HepG2 (cell line): Measurements from ENCODE around the gene TBC1D1. TPM values are rescaled to one million over a fixed set of nuclear protein-coding genes. Genes with fewer than 3 reads are reported as not detected.

Source experiments
- ATF2 ChIP-seq: sonication (generic); formaldehyde crosslinking; IDR thresholded peaks from 2 replicates; pipeline ENCODE4 v1.4.0; 2020; ENCODE audit warnings: missing genetic modification reagents
- ATF5 ChIP-seq: sonication (generic); formaldehyde crosslinking; IDR thresholded peaks from 2 replicates; pipeline ENCODE4 v1.4.0; 2020; ENCODE audit warnings: mild to moderate bottlenecking, low read depth, missing genetic modification reagents
- CENPT ChIP-seq: sonication (generic); formaldehyde crosslinking; IDR thresholded peaks from 2 replicates; pipeline ENCODE4 v1.8.0; 2022; ENCODE audit warnings: low read depth, mild to moderate bottlenecking, moderate library complexity, missing genetic modification reagents
- CREBL2 ChIP-seq: sonication (generic); formaldehyde crosslinking; IDR thresholded peaks from 2 replicates; pipeline ENCODE4 v1.8.1; 2023; ENCODE audit warnings: missing genetic modification reagents, mild to moderate bottlenecking, borderline replicate concordance
- CTCF ChIP-seq: sonication (generic); formaldehyde crosslinking; IDR thresholded peaks from 2 replicates; pipeline ENCODE4 v1.5.0; 2020; ENCODE audit warnings: mild to moderate bottlenecking, missing genetic modification reagents, moderate library complexity
- ELF3 ChIP-seq: IDR thresholded peaks from 2 replicates; pipeline ENCODE4 v1.6.1; 2016; ENCODE audit warnings: missing genetic modification reagents, missing compliant biosample characterization
- EP300 ChIP-seq, 3 experiments: sonication (generic) in 1 of 3; formaldehyde crosslinking in 1 of 3; IDR thresholded peaks; 2 replicates each; pipeline versions ENCODE4 v1.5.1 to v1.6.1; 2011 to 2020; ENCODE audit warnings: low read depth in 2 of 3, low read length in 2 of 3, borderline replicate concordance in 1 of 3, improper control_type of control experiment in 1 of 3, mild to moderate bottlenecking in 1 of 3, missing genetic modification reagents in 1 of 3, moderate library complexity in 1 of 3
- FOXK1 ChIP-seq: sonication (generic); formaldehyde crosslinking; IDR thresholded peaks from 2 replicates; pipeline ENCODE4 v1.4.0; 2020; ENCODE audit warnings: low read depth, missing genetic modification reagents, borderline replicate concordance
- GPBP1L1 ChIP-seq: sonication (generic); formaldehyde crosslinking; IDR thresholded peaks from 2 replicates; pipeline ENCODE4 v1.5.0; 2020; ENCODE audit warnings: mild to moderate bottlenecking, missing genetic modification reagents
- MLLT10 ChIP-seq: sonication (generic); formaldehyde crosslinking; IDR thresholded peaks from 2 replicates; pipeline ENCODE4 v1.4.0; 2020; ENCODE audit warnings: missing genetic modification reagents
- NR2C2 ChIP-seq: sonication (generic); formaldehyde crosslinking; IDR thresholded peaks from 2 replicates; pipeline ENCODE4 v1.4.0; 2020; ENCODE audit warnings: missing genetic modification reagents, mild to moderate bottlenecking, moderate library complexity, borderline replicate concordance
- PAX8 ChIP-seq: sonication (generic); formaldehyde crosslinking; IDR thresholded peaks from 2 replicates; pipeline ENCODE4 v1.8.0; 2022; ENCODE audit warnings: mild to moderate bottlenecking, missing genetic modification reagents, borderline replicate concordance
- ZFP36L1 ChIP-seq: sonication (generic); formaldehyde crosslinking; IDR thresholded peaks from 2 replicates; pipeline ENCODE4 v1.8.0; 2022; ENCODE audit warnings: mild to moderate bottlenecking, missing genetic modification reagents, moderate library complexity
- ZNF331 ChIP-seq: sonication (generic); formaldehyde crosslinking; IDR thresholded peaks from 2 replicates; pipeline ENCODE4 v1.4.0; 2020; ENCODE audit warnings: missing genetic modification reagents
- ZNF574 ChIP-seq: sonication (generic); formaldehyde crosslinking; IDR thresholded peaks from 2 replicates; pipeline ENCODE4 v1.4.0; 2020; ENCODE audit warnings: missing genetic modification reagents
- ZNF75D ChIP-seq: sonication (generic); formaldehyde crosslinking; IDR thresholded peaks from 2 replicates; pipeline ENCODE4 v1.8.1; 2023; ENCODE audit warnings: missing genetic modification reagents, mild to moderate bottlenecking, borderline replicate concordance
- ZNF776 ChIP-seq: sonication (generic); formaldehyde crosslinking; IDR thresholded peaks from 2 replicates; pipeline ENCODE4 v1.4.0; 2020; ENCODE audit warnings: mild to moderate bottlenecking, missing genetic modification reagents
- ZSCAN20 ChIP-seq: sonication (generic); formaldehyde crosslinking; IDR thresholded peaks from 2 replicates; pipeline ENCODE4 v1.4.0; 2020; ENCODE audit warnings: missing genetic modification reagents, mild to moderate bottlenecking, borderline replicate concordance
- polyA plus RNA-seq, 8 experiments: library from polyadenylated mRNA; depleted of rRNA in 3 of 8; stranded (reverse) in 7 of 8; unstranded in 1 of 8; fragments of >200 nt; fragmentation: Illumina TruSeq in 4 of 8; extraction: Trizol in 4 of 8; gene quantifications; 2 replicates each; pipeline versions ENCODE4 v1.2.1 to v1.2.3, GENCODE V29; 2011 to 2016; ENCODE audit warnings: low read depth in 4 of 8, missing spikeins in 1 of 8, mixed read lengths in 1 of 8; ENCODE audit not compliant: insufficient read depth in 1 of 8
- total RNA-seq, 5 experiments: library from RNA; depleted of rRNA; stranded (reverse); fragments of >200 nt; fragmentation: Illumina TruSeq; extraction: Trizol; gene quantifications; 2 replicates each; pipeline ENCODE4 v1.2.3, GENCODE V29; 2016; ENCODE audit warnings: low read depth in 1 of 5

Gene TBC1D1
- total and polyA plus RNA-seq, 2 of the 13 experiments (the other 11 are each of a cell fraction or from before 2014, with no cell fraction given), result 37.3 to 62.8 TPM

GRCh38 chr4:38062088-38062775, 171.3 kb downstream of the TBC1D1 start (continued):
- TF ChIP-seq ZNF75D (no peak), ZNF776 (CRISPR knock-in tag) (no peak), ZSCAN20 (CRISPR knock-in tag) (no peak), GPBP1L1 (CRISPR knock-in tag) (no peak), CENPT (no peak), CREBL2 (CRISPR knock-in tag) (no peak), ZFP36L1 (CRISPR knock-in tag) (no peak), ZNF331 (CRISPR knock-in tag) (no peak), EP300 (IDR thresholded peaks at IDR 0.05; ENCODE audit: low read depth in 2 of 2, low read length in 2 of 2) (peak in 1 of 2 experiments; percentile 26; a peak in 1 of 4 replicates), EP300 (CRISPR knock-in tag; IDR thresholded peaks at IDR 0.05; ENCODE audit: borderline replicate concordance) (no peak), MLLT10 (CRISPR knock-in tag) (no peak), ZNF574 (CRISPR knock-in tag) (no peak), ATF2 (CRISPR knock-in tag) (0 out of 2 replicates have a peak, but pooled peaks have one; percentile 44), FOXK1 (CRISPR knock-in tag) (peak; percentile 31; the same call in 1 of the 2 replicates), NR2C2 (CRISPR knock-in tag) (no peak), ELF3 (CRISPR knock-in tag) (peak; percentile 71), CTCF (peak; percentile 87), ATF5 (no peak), PAX8 (no peak)
